Measurements from ENCODE around the gene ASB18.
"Not testable (repeated sequence)": the region's sequence is repeated elsewhere in the genome, so short reads cannot be mapped to it uniquely, and the experiment has no call there.

Gene ASB18

DNA sequence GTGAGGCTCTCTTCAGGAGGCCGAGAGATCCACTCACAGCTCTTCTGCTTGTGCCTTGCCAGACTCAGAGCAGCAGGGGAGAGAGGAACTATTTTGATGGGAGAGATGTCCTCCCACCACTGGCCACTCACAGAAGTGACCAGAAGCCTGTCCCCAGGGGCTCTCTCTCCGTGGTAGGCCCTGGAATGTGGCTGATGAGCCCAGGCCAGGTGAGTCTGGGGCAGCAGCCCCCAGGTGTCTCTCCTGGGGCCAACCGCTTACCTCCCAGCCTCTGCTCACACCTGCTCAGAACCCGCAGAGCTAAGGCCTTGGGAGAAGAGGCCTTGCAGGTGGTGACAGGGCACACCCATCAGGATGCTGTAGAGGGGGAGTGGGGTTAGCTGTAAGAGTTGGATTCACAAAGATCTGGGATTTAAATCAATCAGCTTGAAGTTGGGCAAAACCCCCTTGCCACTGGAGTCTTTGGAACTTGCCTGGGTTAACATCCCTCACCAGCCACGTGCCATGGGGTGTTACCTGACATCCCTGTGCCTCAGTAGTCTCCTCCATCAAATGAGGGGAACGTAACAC lies 29.1 kb upstream of the ASB18 start:
- TF ChIP-seq, protein P1, sequence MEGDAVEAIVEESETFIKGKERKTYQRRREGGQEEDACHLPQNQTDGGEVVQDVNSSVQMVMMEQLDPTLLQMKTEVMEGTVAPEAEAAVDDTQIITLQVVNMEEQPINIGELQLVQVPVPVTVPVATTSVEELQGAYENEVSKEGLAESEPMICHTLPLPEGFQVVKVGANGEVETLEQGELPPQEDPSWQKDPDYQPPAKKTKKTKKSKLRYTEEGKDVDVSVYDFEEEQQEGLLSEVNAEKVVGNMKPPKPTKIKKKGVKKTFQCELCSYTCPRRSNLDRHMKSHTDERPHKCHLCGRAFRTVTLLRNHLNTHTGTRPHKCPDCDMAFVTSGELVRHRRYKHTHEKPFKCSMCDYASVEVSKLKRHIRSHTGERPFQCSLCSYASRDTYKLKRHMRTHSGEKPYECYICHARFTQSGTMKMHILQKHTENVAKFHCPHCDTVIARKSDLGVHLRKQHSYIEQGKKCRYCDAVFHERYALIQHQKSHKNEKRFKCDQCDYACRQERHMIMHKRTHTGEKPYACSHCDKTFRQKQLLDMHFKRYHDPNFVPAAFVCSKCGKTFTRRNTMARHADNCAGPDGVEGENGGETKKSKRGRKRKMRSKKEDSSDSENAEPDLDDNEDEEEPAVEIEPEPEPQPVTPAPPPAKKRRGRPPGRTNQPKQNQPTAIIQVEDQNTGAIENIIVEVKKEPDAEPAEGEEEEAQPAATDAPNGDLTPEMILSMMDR (conservative IDR thresholded peaks at IDR 0.05; ENCODE audit: low read depth, low read length) = no peak
- DNase-seq (ENCODE audit: low read depth) = no peak
- H3K4me3 ChIP-seq (ENCODE audit: low read length) = no peak overlapping the region

DNA sequence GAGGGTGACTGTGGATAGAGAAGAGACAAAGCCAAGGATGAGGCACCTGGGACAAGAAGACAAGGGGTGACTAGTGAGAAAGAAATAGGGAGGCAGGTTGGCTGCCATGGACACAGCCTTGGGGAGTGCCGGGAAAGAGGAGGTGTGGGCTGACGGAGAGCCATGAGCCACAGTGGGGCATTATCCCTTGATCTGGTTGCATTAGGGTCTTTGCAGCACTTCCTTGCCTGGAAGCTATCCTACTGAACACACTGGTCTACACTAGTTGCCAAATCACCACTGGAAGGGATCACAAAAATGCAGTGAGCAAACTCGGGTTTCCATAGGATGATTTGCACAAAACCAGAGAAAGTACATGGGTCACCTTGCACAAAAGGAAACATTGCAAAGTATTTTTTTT lies 27.7 kb upstream of the ASB18 start:
- H3K4me3 ChIP-seq (ENCODE audit: low read length) = no peak overlapping the region
- DNase-seq (ENCODE audit: low read depth) = no peak
- TF ChIP-seq, protein P1 (conservative IDR thresholded peaks at IDR 0.05; ENCODE audit: low read depth, low read length) = no peak

DNA sequence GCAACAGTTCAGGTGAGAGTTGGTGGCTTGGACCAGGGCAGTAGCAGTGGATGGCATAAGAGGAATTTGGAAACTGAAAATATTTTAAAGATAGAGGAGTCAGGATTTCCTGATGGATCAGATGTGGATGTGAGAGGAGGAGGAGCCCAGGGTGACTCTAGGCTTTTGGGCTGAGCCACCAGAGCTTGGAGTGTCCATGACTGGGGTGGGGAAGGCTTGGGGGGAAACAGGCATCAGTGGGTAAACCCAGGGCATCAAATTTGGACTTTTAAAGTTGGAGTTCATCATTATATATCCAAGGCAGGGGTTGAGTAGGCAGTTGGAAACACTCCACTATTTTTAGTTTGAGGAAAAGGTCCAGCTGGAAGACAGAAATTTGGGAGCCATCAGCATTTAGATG lies 27.3 kb upstream of the ASB18 start:
- TF ChIP-seq, protein P1 (conservative IDR thresholded peaks at IDR 0.05; ENCODE audit: low read depth, low read length) = no peak

DNA sequence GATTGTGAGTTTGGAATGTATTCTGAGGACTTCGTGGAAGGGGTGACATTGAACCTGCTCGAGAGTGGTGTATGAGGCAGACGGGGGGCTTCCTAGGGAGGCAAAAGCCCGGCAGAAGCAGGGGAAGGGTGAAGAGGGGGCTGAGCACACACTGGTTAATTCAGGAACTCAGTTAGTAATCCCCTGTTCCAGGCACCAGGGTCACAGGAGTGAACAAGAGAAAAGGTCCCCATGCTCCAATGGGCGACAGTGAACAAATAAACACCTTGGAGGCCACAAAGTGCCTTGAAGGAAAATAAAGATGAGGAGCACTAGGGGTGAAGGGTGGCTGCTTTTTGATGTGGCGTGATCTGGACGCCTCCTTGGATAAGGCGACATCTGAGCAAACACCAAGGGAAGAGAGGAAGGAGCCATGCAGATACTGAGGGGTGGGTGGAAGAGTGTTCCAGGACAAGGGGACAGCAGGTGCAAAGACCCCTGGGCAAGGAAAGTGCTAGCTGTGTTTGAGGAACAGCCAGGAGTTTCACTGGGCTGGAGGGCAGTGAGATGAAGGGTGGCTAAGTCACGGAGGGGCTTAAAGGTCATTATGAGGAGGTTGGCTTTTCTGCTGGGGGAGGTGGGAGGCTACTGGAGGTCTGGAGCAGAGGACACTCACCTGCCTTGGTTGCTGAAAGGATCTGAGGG lies 26.7 kb upstream of the ASB18 start:
- no peak overlapping the region for H3K4me3 ChIP-seq (ENCODE audit: low read length)
- no peak for DNase-seq (ENCODE audit: low read depth)
- TF ChIP-seq, protein P1 (conservative IDR thresholded peaks at IDR 0.05; ENCODE audit: low read depth, low read length) = no peak

More for the DNA sequence above, 27.3 kb upstream of the ASB18 start:
- no peak overlapping the region for H3K4me3 ChIP-seq (ENCODE audit: low read length)
- no peak for DNase-seq (ENCODE audit: low read depth)

DNA sequence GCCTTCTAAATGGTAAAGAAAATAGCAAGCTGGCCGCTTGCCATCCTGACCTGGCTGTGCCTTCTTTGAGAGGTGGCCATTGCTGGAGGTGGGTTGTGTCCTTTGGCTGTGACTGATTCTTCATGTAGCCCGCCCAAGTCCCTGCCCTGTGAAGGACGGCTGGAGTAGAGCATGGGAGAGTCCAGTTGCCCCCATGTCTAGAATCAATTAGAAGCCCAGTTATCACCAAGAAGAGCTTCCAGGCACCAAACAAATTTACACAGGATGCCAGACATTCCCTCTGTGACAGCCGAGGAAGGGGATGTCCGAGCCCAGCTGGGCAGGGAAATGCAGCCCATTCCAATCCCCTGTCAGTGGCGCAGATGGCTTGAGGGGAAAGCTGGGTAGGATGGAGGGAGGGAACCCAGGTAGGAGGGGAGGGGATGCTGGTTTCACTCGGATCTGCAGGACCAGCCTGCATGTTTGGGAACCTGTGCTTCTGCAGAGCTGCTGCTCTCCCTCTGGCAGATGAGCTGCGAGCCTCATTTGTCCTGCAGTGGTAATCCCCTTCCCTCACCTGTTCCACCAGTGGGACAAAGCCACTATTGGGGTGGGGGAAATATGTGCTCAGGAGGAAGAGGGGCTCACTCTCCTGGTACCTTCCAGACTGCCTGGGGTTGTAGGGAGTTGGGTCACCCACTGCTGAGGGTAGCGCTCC lies 25.7 kb upstream of the ASB18 start:
- no peak overlapping the region for H3K4me3 ChIP-seq (ENCODE audit: low read length)
- TF ChIP-seq, protein P1 (conservative IDR thresholded peaks at IDR 0.05; ENCODE audit: low read depth, low read length) = no peak
- no peak for DNase-seq (ENCODE audit: low read depth)

DNA sequence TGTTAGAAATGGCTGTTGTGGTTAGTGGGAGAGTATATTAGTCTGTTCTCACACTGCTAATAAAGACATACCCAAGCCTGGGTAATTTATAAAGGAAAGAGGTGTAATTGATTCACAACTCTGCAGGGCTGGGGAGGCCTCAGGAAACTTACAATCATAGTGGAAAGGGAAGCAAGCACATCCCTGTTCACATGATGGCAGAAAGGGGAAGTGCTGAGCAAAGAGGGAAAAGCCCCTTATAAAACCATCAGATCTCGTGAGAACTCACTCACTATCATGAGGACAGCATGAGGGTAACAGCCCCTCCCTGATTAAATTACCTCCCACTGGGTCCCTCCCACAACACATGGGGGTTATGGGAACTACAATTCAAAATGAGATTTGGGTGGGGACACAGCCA lies 24.2 kb upstream of the ASB18 start:
- not testable (repeated sequence) for H3K4me3 ChIP-seq (ENCODE audit: low read length); DNase-seq (ENCODE audit: low read depth)

DNA sequence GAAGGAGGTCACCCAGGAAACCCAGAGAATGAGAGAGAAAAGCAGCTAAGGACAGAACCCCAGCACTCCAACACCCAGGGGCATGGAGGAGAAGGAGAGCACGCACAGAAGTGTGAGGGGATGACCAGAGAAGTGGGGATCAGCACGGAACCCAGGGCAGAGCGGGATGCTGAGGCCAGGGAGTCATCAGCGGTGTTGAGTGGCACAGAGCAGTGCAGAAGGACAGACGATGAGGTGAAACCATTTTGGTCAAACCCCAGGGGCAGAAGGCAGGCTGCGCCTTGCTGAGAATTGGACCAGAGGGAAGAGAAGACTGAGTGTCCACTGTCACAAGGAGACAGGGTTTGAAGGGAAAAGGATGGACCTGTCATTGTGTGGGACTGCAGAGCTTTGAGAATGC lies 23.4 kb upstream of the ASB18 start:
- DNase-seq (ENCODE audit: low read depth) = no peak
- H3K4me3 ChIP-seq (ENCODE audit: low read length) = no peak overlapping the region
- TF ChIP-seq, protein P1 (conservative IDR thresholded peaks at IDR 0.05; ENCODE audit: low read depth, low read length) = no peak
